GM18505 (cell line): Measurements from ENCODE around the gene ANKRD36.
A peak's percentile ranks its signal among the peaks of the same experiment; 100 is the strongest.
"Not testable (repeated sequence)": the region's sequence is repeated elsewhere in the genome, so short reads cannot be mapped to it uniquely, and the experiment has no call there.

Experiments
- ATAC-seq: cut with Tn5 transposase; IDR thresholded peaks from one replicate; pipeline ENCODE4 v1.9.1; 2021; ENCODE audit not compliant: unreplicated experiment
- POLR2A ChIP-seq: IDR thresholded peaks from 4 replicates; pipeline ENCODE4 v1.6.1; 2011; ENCODE audit warnings: borderline replicate concordance; ENCODE audit not compliant: insufficient read depth, insufficient read length; ENCODE audit errors: extremely low read depth

Gene ANKRD36

GRCh38 chr2:97113050-97113881 lies at the start of gene ANKRD36:
Gene ANKRD36 (plus strand): TSS chr2:97113153. CDS start chr2:97113740, 587 bp downstream.
- peak; percentile 92 for ATAC-seq
- peak; percentile 33 for TF ChIP-seq POLR2A

- ATAC-seq, result not testable (repeated sequence)
Measured at GRCh38 chr2:97066030-97066429, 46.9 kb upstream of the ANKRD36 start.

DNA sequence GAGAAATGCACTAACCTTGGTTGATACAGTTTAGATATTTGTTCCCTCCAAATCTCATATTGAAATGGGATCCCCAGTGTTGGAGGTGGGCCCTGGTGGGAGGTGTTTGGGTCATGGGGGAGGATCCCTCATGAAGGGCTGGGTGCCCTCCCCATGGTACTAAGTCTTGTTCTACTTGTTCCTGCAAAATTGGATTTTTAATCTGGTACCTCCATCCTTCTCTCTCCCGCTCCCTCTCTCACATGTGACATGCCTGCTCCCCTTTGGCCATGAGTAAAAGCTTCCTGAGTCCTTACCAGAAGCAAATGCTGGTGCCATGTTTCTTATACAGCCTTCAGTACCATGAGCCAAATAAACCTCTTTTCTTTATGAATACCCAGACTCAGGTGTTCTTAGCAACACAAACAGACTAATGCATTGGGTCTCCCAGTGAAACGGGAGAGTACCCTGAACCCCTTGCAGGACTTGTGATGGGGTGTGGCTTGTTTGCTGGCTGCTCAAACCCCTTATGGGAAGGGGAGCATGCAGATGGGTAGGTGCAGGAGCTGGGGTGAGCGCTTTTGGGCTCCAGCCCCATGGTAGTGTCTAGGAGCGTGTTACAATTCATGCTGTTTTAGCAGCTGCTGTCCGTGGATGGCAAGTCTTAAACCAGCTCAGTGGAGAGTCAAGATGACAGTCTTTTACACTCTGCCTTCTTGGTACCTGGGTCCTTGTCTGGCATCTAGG lies 45.5 kb upstream of the ANKRD36 start:
- TF ChIP-seq POLR2A, result no peak
- no peak for ATAC-seq

DNA sequence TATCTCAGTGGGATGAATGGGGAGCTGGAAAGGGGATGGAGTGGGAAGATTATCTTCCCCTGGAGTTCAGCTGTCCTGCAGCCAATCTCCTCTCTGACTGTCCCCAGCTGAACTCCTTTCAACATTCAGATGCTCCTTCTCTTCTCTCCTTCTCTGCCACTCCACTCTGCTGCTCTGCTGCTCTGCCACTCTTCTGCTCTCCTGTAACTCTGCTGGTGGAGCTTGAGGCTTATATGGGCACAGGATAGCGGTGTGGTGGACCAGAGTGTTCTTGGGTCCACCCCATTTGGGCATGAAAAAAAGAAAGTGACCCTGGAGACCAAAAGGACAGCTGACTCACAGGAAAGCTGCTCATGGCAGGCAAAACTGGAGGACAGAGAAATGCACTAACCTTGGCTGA lies 44.9 kb upstream of the ANKRD36 start:
- no peak for TF ChIP-seq POLR2A
- no peak for ATAC-seq

DNA sequence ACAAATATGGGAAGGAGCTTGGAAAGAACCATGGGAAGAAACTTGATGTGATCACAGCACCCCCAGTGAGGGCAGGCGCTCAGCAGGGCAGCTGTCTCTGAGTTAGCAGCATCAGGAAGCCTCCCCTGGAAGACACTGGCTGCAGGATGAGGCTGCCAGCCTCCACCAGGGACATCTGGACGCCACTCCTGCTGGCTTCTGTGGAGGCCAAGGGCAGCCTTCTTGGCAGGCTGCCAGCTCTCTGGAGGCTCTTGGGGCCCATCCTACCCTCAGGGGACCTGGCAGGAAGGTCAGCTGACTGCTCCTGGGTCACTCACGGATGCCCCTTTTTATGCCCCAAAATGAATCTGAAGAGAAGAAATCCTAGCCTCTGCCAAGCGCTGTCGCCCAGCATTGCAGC lies 44.2 kb upstream of the ANKRD36 start:
- ATAC-seq, result not testable (repeated sequence)

DNA sequence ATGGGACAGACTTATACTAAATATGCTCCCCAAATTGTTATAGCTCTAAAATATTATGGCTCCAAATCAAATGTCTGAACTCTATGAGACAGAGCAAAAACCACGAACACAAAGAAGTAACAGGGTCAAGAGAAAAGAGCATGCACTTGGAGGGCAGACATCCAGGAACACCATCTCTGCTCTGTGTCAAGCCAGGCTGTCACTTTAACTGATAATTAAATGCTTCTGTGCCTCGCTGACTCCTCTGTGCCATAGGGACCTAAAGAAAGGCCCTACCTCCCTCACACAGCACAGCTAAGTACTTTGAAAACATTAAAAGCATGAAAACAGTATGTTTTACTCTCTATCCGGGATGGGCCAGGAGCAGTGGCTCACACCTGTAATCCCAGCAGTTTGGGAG lies 42.0 kb upstream of the ANKRD36 start:
- not testable (repeated sequence) for ATAC-seq

DNA sequence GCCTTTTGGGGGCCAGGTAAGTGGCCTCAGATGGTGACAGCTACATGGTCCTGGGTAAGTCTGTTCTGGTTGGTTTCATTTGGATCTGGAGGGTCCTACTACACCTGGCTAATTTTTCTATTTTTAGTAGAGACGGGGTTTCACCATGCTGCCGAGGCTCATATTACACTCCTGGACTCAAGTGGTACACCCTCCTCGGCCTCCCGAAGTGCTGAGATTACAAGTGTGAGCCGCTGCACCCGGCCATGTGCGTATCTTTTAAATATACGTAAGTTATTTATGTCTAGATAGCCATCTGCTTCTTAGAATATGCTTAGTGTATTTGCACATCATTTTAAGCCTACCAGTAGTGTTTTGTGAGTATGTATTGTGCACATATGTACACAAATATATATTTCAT lies 35.7 kb upstream of the ANKRD36 start:
- not testable (repeated sequence) for ATAC-seq

- not testable (repeated sequence) for ATAC-seq
Measured at GRCh38 chr2:97080855-97081254, 32.1 kb upstream of the ANKRD36 start.

DNA sequence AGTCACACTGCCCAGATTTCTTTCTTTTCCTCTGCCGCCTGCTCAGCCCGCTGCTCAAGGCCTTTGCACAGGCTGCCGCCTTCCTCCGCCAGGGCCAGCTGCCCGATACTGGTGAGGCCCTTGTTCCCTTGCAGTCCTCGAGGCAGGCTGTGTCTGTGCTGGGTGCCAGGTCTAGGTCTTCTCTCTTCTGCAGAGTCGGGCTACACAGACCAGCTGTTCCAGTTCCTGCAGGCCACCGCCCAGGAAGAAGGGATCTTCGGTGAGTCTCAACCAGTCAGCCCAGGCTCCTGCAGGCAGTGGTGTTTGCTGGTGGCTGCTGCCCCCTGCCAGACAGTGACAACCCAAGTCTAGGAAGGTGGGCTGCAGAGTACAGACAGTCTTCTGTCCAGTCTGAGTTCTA lies 30.7 kb upstream of the ANKRD36 start:
- ATAC-seq, result not testable (repeated sequence)

DNA sequence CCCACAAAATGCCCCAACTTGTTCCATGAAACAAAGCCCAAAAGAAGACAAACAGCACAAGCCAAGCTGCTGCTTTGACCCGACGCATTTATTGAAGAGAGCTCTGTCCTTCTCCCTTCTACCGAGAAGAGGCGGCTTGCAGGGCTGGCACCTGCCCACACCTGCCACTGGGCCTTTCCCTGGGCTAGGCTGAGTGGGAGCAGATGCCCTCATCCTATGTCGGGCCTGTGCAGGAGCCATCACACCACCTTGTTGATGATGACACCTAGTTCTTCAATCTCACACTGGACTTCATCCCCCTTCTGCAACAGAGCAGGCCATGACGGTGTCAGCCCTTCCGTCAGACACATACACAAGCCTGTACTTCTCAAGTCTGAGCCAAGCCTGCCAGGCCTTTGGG lies 29.4 kb upstream of the ANKRD36 start:
- ATAC-seq, result not testable (repeated sequence)

DNA sequence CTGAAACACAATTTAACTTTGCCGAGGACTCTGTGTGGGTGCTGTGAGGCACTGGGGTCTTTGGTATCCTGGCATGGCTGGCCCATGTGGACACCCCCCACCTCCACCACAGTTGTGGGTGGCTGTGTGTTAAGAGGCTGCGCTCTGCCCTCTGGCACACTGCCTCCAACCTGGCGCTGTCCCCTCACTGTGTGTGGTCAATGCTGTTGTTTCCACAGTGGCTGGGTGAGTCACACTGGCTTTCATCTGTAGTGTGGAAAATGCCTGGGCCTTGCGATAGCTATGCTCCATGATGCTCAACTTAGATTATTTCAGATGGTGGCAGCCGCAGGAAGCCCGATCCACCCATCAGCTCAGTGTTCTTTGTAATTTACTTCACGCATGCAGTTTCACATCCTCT lies 27.9 kb upstream of the ANKRD36 start:
- not testable (repeated sequence) for ATAC-seq

DNA sequence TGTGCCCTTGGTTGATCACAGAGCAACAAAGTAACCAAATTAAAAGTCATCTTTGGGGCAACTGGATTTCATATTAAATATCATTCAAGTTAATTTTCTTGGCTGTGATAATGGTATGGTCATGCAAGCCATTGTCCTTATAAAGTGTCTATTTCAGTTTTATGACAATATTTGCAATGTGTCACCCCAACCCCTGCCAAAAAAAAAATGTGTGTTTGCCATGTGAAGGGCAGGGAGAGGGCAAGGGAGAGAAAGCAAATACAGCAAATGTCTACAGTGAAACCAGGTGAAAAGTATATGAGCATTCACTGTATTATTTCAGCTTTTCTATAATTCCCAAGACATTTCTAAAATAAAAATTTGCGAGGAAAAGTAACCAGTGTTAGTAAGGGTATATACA lies 24.2 kb upstream of the ANKRD36 start:
- not testable (repeated sequence) for ATAC-seq

DNA sequence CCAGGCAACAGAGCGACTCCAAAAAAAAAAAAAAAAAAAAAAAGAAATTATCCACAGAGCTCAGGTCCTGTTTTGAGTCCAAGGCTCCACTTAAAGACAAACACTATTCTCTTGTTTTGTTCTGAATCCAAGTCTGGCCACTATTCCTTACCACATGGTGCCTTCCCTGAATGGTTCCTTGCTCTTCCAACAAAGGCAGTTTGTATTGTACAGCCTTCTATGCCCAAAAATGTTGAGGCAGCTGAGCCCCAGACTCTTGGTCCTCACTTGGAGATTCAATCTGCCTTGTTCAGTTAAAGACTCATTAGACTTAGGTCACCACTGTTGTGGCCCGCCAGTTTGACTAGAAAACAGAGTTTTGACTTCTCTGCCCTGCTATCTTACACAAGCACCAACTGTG lies 20.0 kb upstream of the ANKRD36 start:
- not testable (repeated sequence) for ATAC-seq

DNA sequence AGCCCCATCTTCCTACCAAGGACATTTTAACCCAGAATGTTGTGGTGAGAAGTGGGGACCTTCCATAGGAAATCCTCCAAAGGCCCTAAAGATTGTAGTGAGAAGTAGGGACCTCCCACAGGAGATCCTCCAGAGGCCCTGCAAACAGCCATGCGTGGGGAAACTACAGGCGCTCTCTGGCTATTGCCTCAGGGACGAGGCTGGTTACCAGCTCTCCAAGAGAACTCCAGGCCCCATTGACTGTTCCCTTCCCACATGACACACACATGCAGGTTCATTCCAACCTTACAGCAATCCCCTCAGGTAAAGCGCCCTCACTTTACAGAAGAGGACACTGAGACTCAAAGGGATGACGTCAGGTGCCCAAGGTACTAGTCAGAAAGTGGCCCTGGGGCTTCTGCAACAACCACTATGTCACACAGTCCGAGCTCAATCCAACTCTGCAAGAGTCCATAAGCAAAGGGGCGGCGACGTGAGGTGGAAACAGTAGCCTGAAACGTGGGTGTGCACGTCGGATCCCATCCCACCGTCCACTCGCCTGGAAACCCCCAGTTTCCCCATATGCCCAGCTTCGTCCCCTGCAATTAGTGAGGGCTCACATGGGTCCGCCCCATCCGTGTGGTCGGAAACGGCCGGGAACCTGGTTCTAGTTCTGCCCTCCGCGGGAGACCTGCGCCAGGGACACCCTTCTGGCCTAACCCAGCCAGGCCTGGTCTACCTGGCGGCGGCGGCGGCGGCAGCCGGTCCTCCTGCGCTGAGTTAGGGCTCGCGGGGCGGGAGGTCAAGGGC lies 18.8 kb upstream of the ANKRD36 start:
- not testable (repeated sequence) for ATAC-seq

GRCh38 chr2:97094772-97095611 lies 18.0 kb upstream of the ANKRD36 start, which contains the start of gene FAHD2B:
Gene FAHD2B (minus strand): TSS chr2:97094882. CDS start chr2:97091706, 3,176 bp downstream.
- peak; percentile 81 for ATAC-seq
